ENCODE measurements around the gene C11orf71.

Gene C11orf71

DNA sequence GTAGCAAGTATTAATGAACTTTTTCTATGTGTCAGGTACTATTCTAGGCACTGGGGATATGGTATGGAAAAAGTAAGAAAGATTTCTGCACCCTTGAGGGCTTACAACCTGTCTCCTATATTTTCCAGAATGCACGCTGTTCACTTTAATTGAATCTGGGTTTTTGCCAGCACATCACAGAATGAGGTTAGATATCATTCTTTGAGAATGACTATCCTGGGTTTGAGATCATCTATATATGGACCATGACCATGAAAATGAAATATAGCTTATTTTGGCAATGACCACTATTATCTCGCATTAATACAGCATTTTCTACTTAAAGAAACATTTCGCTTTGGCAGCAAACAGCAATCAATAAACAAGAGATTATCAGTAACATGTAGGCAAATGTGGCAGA, 46.9 kb downstream of the C11orf71 start:
- no peak for DNase-seq

DNA sequence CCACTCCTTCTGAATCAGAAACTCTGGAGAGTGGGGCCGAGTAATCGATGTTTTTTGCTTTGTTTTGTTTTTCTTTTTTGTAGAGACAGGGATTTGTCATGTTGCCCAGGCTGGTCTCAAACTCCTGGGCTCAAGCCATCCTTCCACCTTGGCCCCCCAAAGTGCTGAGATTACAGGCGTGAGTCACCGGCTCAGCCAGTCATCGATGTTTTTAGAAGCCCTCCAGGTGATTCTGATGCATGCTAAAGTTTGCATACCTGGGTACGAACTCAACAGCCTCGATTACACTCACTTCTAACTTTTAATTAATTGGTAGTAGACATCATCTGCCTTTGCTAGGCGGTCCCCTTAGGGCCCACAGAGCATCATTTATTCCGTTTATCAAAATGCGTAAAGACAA, 50.3 kb downstream of the C11orf71 start:
- DNase-seq: no peak
